SK-N-SH treated with all-trans-retinoic acid at 6 μM for 48 hours (cell line): ENCODE measurements around the gene ADGRV1.

Source experiments
- ATAC-seq: fragments of 200-7000 bp; cut with Tn5 transposase; 3 replicates; pipeline ENCODE4 v1.9.1; 2020; ENCODE audit warnings: mild to moderate bottlenecking, moderate library complexity
- BACH2 ChIP-seq: fragments of 250-450 bp; sonication (Bioruptor Pico); IDR thresholded peaks from 2 replicates; pipeline ENCODE4 v1.9.0; 2021; ENCODE audit warnings: mild to moderate bottlenecking, borderline replicate concordance
- CREB5 ChIP-seq: fragments of 250-450 bp; sonication (Bioruptor Pico); IDR thresholded peaks from 2 replicates; pipeline ENCODE4 v1.5.1; 2020; ENCODE audit warnings: low read depth, mild to moderate bottlenecking, moderate library complexity
- CSDC2 ChIP-seq: fragments of 250-450 bp; sonication (Bioruptor Pico); IDR thresholded peaks from 2 replicates; pipeline ENCODE4 v1.5.0; 2020; ENCODE audit warnings: mild to moderate bottlenecking, moderate library complexity
- CSRNP3 ChIP-seq: fragments of 250-450 bp; sonication (Bioruptor Pico); IDR thresholded peaks from 2 replicates; pipeline ENCODE4 v1.5.1; 2021; ENCODE audit warnings: mild to moderate bottlenecking, moderate library complexity
- ISL1 ChIP-seq: fragments of 250-450 bp; sonication (Bioruptor Pico); IDR thresholded peaks from 2 replicates; pipeline ENCODE4 v2.1.2; 2022; ENCODE audit warnings: mild to moderate bottlenecking, moderate library complexity
- OSR1 ChIP-seq: fragments of 250-450 bp; sonication (Bioruptor Pico); IDR thresholded peaks from 2 replicates; pipeline ENCODE4 v1.8.0; 2022; ENCODE audit warnings: moderate library complexity, mild to moderate bottlenecking, inconsistent platforms
- PATZ1 ChIP-seq: fragments of 250-450 bp; sonication (Bioruptor Pico); IDR thresholded peaks from 2 replicates; pipeline ENCODE4 v1.8.0; 2020; ENCODE audit warnings: mild to moderate bottlenecking, moderate library complexity, borderline replicate concordance
- PPARA ChIP-seq: fragments of 250-450 bp; sonication (Bioruptor Pico); IDR thresholded peaks from 2 replicates; pipeline ENCODE4 v1.5.0; 2020; ENCODE audit warnings: mild to moderate bottlenecking, borderline replicate concordance
- RARB ChIP-seq: fragments of 250-450 bp; sonication (Bioruptor Pico); IDR thresholded peaks from 2 replicates; pipeline ENCODE4 v1.8.0; 2021; ENCODE audit warnings: mild to moderate bottlenecking, moderate library complexity
- SNAI2 ChIP-seq: fragments of 250-450 bp; sonication (Bioruptor Pico); IDR thresholded peaks from 2 replicates; pipeline ENCODE4 v1.5.0; 2020; ENCODE audit warnings: mild to moderate bottlenecking, moderate library complexity
- TSHZ2 ChIP-seq: fragments of 250-450 bp; sonication (Bioruptor Pico); IDR thresholded peaks from 2 replicates; pipeline ENCODE4 v1.5.0; 2020; ENCODE audit warnings: mild to moderate bottlenecking, moderate library complexity
- ZC3H10 ChIP-seq: fragments of 250-450 bp; sonication (Bioruptor Pico); IDR thresholded peaks from 2 replicates; pipeline ENCODE4 v1.5.1; 2021; ENCODE audit warnings: mild to moderate bottlenecking, moderate library complexity
- ZFP30 ChIP-seq: fragments of 450-650 bp; formaldehyde crosslinking; IDR thresholded peaks from 2 replicates; pipeline ENCODE4 v1.5.0; 2022; ENCODE audit warnings: mild to moderate bottlenecking, moderate library complexity
- ZNF565 ChIP-seq: fragments of 450-650 bp; formaldehyde crosslinking; conservative IDR thresholded peaks from 2 replicates; pipeline ENCODE4 v1.5.0; 2020; ENCODE audit warnings: low read depth, mild to moderate bottlenecking, moderate library complexity

ADGRV1 gene

GRCh38 chr5:90866333-90866732 is 307.7 kb downstream of the ADGRV1 start:
- no peak for TF ChIP-seq ZFP30 (CRISPR knock-in tag)
- no peak for TF ChIP-seq CSRNP3 (CRISPR knock-in tag)
- TF ChIP-seq PATZ1 (CRISPR knock-in tag): no peak
- no peak for TF ChIP-seq RARB
- TF ChIP-seq OSR1 (CRISPR knock-in tag): no peak
- no peak for TF ChIP-seq BACH2 (CRISPR knock-in tag)
- ATAC-seq: peak; percentile 84

- no peak for ATAC-seq
- no peak for TF ChIP-seq CSRNP3 (CRISPR knock-in tag)
- TF ChIP-seq ISL1 (CRISPR knock-in tag): no peak
- TF ChIP-seq CREB5 (CRISPR knock-in tag): no peak
- no peak for TF ChIP-seq ZC3H10 (CRISPR knock-in tag)
- TF ChIP-seq CSDC2 (CRISPR knock-in tag): no peak
- TF ChIP-seq ZNF565 (CRISPR knock-in tag): no peak
- no peak for TF ChIP-seq OSR1 (CRISPR knock-in tag)
- TF ChIP-seq TSHZ2 (CRISPR knock-in tag): no peak
- TF ChIP-seq BACH2 (CRISPR knock-in tag): no peak
- no peak for TF ChIP-seq SNAI2
- TF ChIP-seq PATZ1 (CRISPR knock-in tag): no peak
- no peak for TF ChIP-seq PPARA
These were observed 308.5 kb downstream of the ADGRV1 start for GRCh38 chr5:90866915-90867731.

GRCh38 chr5:90868799-90869198 is 310.2 kb downstream of the ADGRV1 start:
- TF ChIP-seq SNAI2 (no peak), ZNF565 (CRISPR knock-in tag) (no peak), RARB (no peak), PATZ1 (CRISPR knock-in tag) (no peak)
- no peak for ATAC-seq
